Smooth muscle cell (in vitro differentiated cells): Measurements from ENCODE around the gene FEN1. TPM values are rescaled to one million over a fixed set of nuclear protein-coding genes. Genes with fewer than 3 reads are reported as not detected.

ENCODE experiments used
- DNase-seq: peaks from one replicate; lab custom pipeline; 2025; ENCODE audit not compliant: unreplicated experiment; lab: John Stamatoyannopoulos, UW
- H2AFZ ChIP-seq: fragments of 200-600 bp; sonication (generic); 2 replicates; pipeline ENCODE4 v1.6.0; 2016; ENCODE audit warnings: antibody characterized with exemption, low read depth, mild to moderate bottlenecking
- H3F3A ChIP-seq: fragments of 200-600 bp; sonication (generic); 2 replicates; pipeline ENCODE4 v1.6.0; 2017; ENCODE audit warnings: antibody characterized with exemption, low read depth
- H3K27ac ChIP-seq: fragments of 200-600 bp; sonication (generic); 2 replicates; pipeline ENCODE4 v1.5.1; 2016; ENCODE audit warnings: low read depth, mild to moderate bottlenecking
- H3K27me3 ChIP-seq: fragments of 200-600 bp; sonication (generic); 2 replicates; pipeline ENCODE4 v1.6.1; 2016; ENCODE audit warnings: low read depth, mild to moderate bottlenecking
- H3K36me3 ChIP-seq: fragments of 200-600 bp; sonication (generic); 2 replicates; pipeline ENCODE4 v1.5.1; 2016; ENCODE audit warnings: low read depth
- H3K4me1 ChIP-seq: fragments of 200-600 bp; sonication (generic); 2 replicates; pipeline ENCODE4 v1.5.1; 2016; ENCODE audit warnings: low read depth
- H3K4me2 ChIP-seq: fragments of 200-600 bp; sonication (generic); 2 replicates; pipeline ENCODE4 v1.6.0; 2016; ENCODE audit warnings: mild to moderate bottlenecking
- H3K4me3 ChIP-seq: fragments of 200-600 bp; sonication (generic); 2 replicates; pipeline ENCODE4 v1.5.1; 2016; ENCODE audit warnings: mild to moderate bottlenecking
- H3K79me2 ChIP-seq: fragments of 200-600 bp; sonication (generic); 2 replicates; pipeline ENCODE4 v1.6.0; 2016; ENCODE audit warnings: low read depth, mild to moderate bottlenecking
- H3K9ac ChIP-seq: fragments of 200-600 bp; sonication (generic); 2 replicates; pipeline ENCODE4 v1.6.0; 2016; ENCODE audit warnings: low read depth
- H3K9me3 ChIP-seq: fragments of 200-600 bp; sonication (generic); replicated peaks from 2 replicates; pipeline ENCODE4 v1.5.1; 2016; ENCODE audit warnings: low read depth
- H4K20me1 ChIP-seq: fragments of 200-600 bp; sonication (generic); 2 replicates; pipeline ENCODE4 v1.6.0; 2016; ENCODE audit warnings: low read depth
- CTCF ChIP-seq: fragments of 200-600 bp; sonication (generic); IDR thresholded peaks from 2 replicates; pipeline ENCODE4 v1.5.1; 2017; ENCODE audit warnings: borderline replicate concordance, mild to moderate bottlenecking, antibody characterized with exemption; ENCODE audit not compliant: insufficient read depth, poor library complexity, severe bottlenecking
- WGBS: methylation state at CpG from one replicate; pipeline ENCODE4 v1.1.7; 2016; ENCODE audit warnings: low lambda C conversion rate; 5-methylcytosine and 5-hydroxymethylcytosine counted together
- polyA plus RNA-seq: library from polyadenylated mRNA; unstranded; fragments of >200 nt; fragmentation: Nextera tagmentation; extraction: Ambion mirVana; gene quantifications from 2 replicates; pipeline ENCODE4 v1.2.1, GENCODE V29; 2016
- total RNA-seq: library from RNA; depleted of rRNA; stranded (reverse); fragments of >200 nt; gene quantifications from 2 replicates; pipeline ENCODE4 v1.2.3, GENCODE V29; 2014

Gene FEN1
- total and polyA plus RNA-seq, 2 experiments from 2014 or later = 15.6 to 21.1 TPM

DNA sequence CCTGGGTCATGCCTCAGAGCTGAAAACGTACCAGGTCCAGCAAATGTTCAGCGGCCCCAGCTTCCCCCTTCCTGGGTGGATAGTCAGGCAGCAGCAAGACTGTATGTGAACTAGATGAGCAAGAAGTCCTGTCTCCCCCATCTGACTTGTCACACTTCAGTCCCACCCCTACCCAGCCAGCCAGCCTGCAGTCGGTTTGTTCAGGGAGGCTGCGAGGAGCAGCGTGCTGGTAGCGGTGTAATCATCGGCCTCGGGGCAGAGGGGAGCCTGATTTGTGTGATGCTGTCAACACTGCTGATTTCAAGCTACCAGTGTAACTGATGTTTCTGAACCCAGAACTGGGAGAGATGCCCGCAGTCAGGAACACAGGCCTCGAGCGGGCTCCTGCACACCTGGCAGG, 9.9 kb upstream of the FEN1 start:
- H4K20me1 ChIP-seq = peaks cover 18% of the 10 kb centered on the region
- H3K9ac ChIP-seq = no peak overlapping the region
- no peak overlapping the region for H3K27ac ChIP-seq
- no peaks in the 10 kb centered on the region for H3K36me3 ChIP-seq
- H3K4me2 ChIP-seq = no peak overlapping the region
- 67% methylated on average over 11 of the region's 11 CpGs for WGBS
- no peak overlapping the region for H2AFZ ChIP-seq
- no peaks in the 10 kb centered on the region for H3K79me2 ChIP-seq
- no peak for TF ChIP-seq CTCF
- no peaks in the 10 kb centered on the region for H3K4me1 ChIP-seq
- H3K9me3 ChIP-seq = no peaks in the 10 kb centered on the region
- no peak overlapping the region for H3K4me3 ChIP-seq
- H3K27me3 ChIP-seq = no peaks in the 10 kb centered on the region
- peaks cover 13% of the 10 kb centered on the region for H3F3A ChIP-seq
- no peak for DNase-seq

DNA sequence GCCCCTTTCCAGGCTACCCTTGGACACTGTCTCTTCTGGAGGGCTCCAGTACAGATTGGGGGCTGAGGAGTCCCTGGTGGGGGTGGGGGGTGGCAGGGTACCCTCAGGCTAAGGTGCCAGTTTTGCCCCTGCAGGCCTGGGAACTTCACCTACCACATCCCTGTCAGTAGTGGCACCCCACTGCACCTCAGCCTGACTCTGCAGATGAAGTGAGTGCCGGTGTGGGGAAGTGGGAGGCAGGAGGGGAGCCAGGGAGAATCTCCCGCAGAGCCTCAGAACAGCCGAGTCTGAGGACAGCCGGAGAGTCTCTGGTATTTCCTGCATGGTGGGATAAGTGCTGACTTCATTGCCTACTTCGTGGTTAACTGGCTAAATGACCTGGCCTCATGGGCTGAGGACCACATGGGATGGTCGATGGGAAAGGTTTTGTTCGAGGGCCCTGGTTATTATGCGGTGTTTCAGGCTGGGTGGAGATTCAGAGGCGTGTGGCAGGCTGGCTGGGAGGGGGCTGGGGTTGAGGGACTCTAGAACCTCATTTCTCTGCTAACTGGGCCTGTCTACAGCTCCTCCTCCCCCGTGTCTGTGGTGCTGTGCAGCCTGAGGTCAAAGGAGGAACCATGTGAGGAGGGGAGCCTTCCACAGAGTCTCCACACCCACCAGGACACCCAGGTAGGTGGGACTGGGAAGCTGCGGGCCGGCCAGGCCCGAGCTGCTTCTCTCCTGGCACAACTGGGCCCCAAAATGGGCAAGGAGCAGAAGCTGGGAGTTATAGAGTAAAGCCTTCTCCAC, 8.8 kb upstream of the FEN1 start:
- H3K4me3 ChIP-seq = no peak overlapping the region
- 38% methylated on average over 13 of the region's 13 CpGs for WGBS
- H3K4me1 ChIP-seq = no peaks in the 10 kb centered on the region
- no peak overlapping the region for H2AFZ ChIP-seq
- H3K36me3 ChIP-seq = no peaks in the 10 kb centered on the region
- H4K20me1 ChIP-seq = peaks cover 18% of the 10 kb centered on the region
- peaks cover 13% of the 10 kb centered on the region for H3F3A ChIP-seq
- H3K9ac ChIP-seq = no peak overlapping the region
- H3K27ac ChIP-seq = peak overlapping the region; percentile 52
- DNase-seq = no peak
- no peak overlapping the region for H3K4me2 ChIP-seq
- no peaks in the 10 kb centered on the region for H3K79me2 ChIP-seq
- no peaks in the 10 kb centered on the region for H3K27me3 ChIP-seq
- no peaks in the 10 kb centered on the region for H3K9me3 ChIP-seq
- no peak for TF ChIP-seq CTCF

- Histone ChIP-seq H3K4me2 (no peak overlapping the region), H4K20me1 (peaks cover 18% of the 10 kb centered on the region), H3K9ac (no peak overlapping the region), H3K4me1 (no peaks in the 10 kb centered on the region), H2AFZ (no peak overlapping the region), H3K79me2 (no peaks in the 10 kb centered on the region), H3K27me3 (no peaks in the 10 kb centered on the region), H3K27ac (peak overlapping the region; percentile 52), H3F3A (peaks cover 13% of the 10 kb centered on the region), H3K36me3 (no peaks in the 10 kb centered on the region), H3K4me3 (no peak overlapping the region), H3K9me3 (no peaks in the 10 kb centered on the region)
- TF ChIP-seq CTCF = no peak
- DNase-seq = no peak
- WGBS = 97% methylated on average over 7 of the region's 7 CpGs
Observed at GRCh38 chr11:61784506-61784805, 8.3 kb upstream of the FEN1 start.

DNA sequence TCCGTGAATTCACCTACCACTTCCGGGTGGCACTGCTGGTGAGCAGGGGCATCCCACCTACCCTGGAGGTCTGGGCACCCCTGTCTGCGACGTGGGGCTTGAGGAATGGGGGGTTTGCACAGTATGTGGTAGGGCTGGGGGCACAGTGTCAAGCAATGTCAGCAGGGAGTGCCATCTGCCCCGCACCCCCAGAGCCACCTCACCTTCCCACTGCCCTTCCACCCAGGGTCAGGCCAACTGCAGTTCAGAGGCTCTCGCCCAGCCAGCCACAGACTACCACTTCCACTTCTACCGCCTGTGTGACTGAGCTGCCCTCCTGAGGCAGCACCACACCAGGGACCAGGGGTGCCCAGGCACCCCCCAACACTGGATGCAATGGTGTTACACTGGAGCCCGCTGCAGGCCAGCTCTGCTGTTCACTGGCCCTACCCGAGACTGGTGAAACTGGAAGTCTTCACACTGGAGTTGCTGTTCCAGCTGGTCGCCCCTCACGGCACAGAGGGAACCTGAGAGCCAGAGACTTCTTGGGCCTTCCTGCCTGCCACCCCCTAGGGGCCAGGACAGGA, 6.8 kb upstream of the FEN1 start:
- Histone ChIP-seq H4K20me1 (peaks cover 18% of the 10 kb centered on the region), H3K27ac (peak overlapping the region; percentile 26), H3K79me2 (peaks cover 6% of the 10 kb centered on the region), H3K9me3 (no peaks in the 10 kb centered on the region), H3K4me2 (no peak overlapping the region), H3K4me3 (no peak overlapping the region), H3F3A (peaks cover 13% of the 10 kb centered on the region), H3K36me3 (no peaks in the 10 kb centered on the region), H3K9ac (no peak overlapping the region), H3K4me1 (no peaks in the 10 kb centered on the region), H2AFZ (no peak overlapping the region), H3K27me3 (no peaks in the 10 kb centered on the region)
- TF ChIP-seq CTCF = no peak
- 97% methylated on average over 11 of the region's 11 CpGs for WGBS
- no peak for DNase-seq
